Spinal cord (tissue), 10 donors: ENCODE measurements around the gene OR2G3. TPM values are rescaled to one million over a fixed set of nuclear protein-coding genes. Genes with fewer than 3 reads are reported as not detected.

ENCODE experiments used
- DNase-seq, 6 donors: peaks; one replicate each; pipeline versions ENCODE4 v3.0.0 to v3.0.0-alpha.2; 2013 to 2015; ENCODE audit warnings: low spot score in 6 of 6, low read depth in 4 of 6
- H3K27ac ChIP-seq: one replicate; pipeline ENCODE4 v1.5.1; 2013; ENCODE audit warnings: low read depth, low read length, control low read depth
- H3K27me3 ChIP-seq: one replicate; pipeline ENCODE4 v1.6.1; 2013; ENCODE audit warnings: low read length; ENCODE audit not compliant: control insufficient read depth, insufficient read depth
- H3K36me3 ChIP-seq: one replicate; pipeline ENCODE4 v1.6.1; 2013; ENCODE audit warnings: low read length; ENCODE audit not compliant: control insufficient read depth, insufficient read depth
- H3K4me1 ChIP-seq: one replicate; pipeline ENCODE4 v1.6.1; 2013; ENCODE audit warnings: low read length; ENCODE audit not compliant: control insufficient read depth, insufficient read depth
- H3K4me3 ChIP-seq: one replicate; pipeline ENCODE4 v1.5.1; 2013; ENCODE audit warnings: low read depth, low read length, control low read depth
- H3K9me3 ChIP-seq: one replicate; pipeline ENCODE4 v1.6.1; 2013; ENCODE audit warnings: low read length; ENCODE audit not compliant: control insufficient read depth, insufficient read depth
- WGBS: methylation state at CpG from one replicate; pipeline ENCODE4 v1.1.5; 2013; ENCODE audit warnings: missing lambda C conversion rate; ENCODE audit not compliant: insufficient coverage; 5-methylcytosine and 5-hydroxymethylcytosine counted together
- long read RNA-seq, 4 donors: transcript quantifications; one replicate each; lab custom pipeline, GENCODE V29; 2026
- polyA plus RNA-seq, 2 donors: library from polyadenylated mRNA; unstranded; fragments of 120-200 nt; gene quantifications; one replicate each; pipeline ENCODE4 v1.2.1, GENCODE V29; 2013; ENCODE audit not compliant: insufficient read length in 2 of 2
- total RNA-seq, 2 donors: library from RNA; depleted of rRNA in 1 of 2; stranded (reverse); fragments of 120-200 nt in 1 of 2; fragments of >200 nt in 1 of 2; gene quantifications; one replicate each; pipeline versions ENCODE4 v1.2.3 to v1.2.4, GENCODE V29; 2013 to 2014
- donor health status: healthy.

OR2G3 gene
- not detected for total RNA-seq
- polyA plus RNA-seq = not detected
- long read RNA-seq, donor 1 = 0 reads
- long read RNA-seq, donor 2 = 0 reads
- long read RNA-seq, donor 3 = 0 reads
- long read RNA-seq, donor 4 = 0 reads

DNA sequence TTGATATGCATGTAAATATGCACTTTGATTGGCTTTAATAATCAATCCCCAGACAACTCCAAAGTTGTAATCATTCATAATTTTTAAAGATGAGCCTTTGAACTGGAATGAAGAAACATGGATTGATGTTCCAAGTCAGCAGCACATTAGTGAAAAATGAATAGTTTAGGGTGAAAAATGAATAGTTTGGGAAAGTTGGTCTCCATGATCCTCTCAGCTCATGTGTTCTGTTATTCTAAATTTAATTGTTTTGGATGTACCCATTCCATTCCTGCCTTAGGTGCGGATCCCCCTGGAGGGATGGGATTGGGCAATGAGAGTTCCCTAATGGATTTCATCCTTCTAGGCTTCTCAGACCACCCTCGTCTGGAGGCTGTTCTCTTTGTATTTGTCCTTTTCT, at the start of gene OR2G3:
Gene OR2G3, plus strand, starts transcription at position 301 of the 400 bp plus-strand sequence. Its CDS starts 0 bp downstream, at position 301.
- H3K27me3 ChIP-seq = no peaks in the 10 kb centered on the region
- H3K9me3 ChIP-seq = no peaks in the 10 kb centered on the region
- H3K4me3 ChIP-seq = no peak within 1 kb of the TSS
- H3K4me1 ChIP-seq = no peaks in the 10 kb centered on the region
- no peaks in the 10 kb centered on the region for H3K36me3 ChIP-seq
- no peak within 1 kb of the TSS for H3K27ac ChIP-seq
- DNase-seq = no peak
- 60% methylated on average over 1 of the region's 2 CpGs for WGBS

DNA sequence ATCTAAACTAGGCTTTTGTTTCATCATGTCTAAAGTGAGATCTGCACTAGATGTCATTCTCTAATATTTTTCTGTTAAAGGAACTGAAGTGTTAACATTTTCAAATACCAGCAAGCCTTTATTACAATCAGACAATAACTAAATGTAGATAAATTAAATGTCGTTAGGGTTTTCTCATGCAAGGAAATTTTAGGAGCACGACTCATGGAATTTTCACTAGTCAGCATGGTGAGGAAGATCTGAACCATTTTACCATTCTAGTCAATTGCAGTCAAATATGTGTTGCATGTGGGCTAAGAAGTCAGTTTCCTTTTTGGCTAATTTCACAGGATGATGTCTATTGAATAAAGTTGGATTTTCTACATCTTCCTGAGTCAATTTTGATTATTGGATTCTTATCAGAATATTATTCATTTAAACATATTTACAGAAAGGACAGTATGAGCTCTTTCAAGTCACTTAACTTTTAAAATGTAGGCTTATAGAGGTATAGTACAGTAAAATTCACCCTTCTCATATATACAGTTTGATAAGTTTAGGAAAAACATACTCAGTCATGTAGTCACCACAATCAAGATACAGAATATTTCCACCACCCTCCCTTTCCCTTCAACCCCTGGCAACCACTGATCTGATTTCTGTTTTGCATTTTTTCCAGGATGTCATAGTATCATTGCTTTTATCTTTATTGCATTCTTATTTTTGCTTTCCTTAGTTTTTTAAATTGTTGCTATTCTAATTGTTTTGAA, 47.3 kb upstream of the OR2G3 start:
- Histone ChIP-seq H3K4me1 (no peaks in the 10 kb centered on the region), H3K27me3 (no peaks in the 10 kb centered on the region), H3K36me3 (no peaks in the 10 kb centered on the region), H3K4me3 (no peak overlapping the region), H3K9me3 (no peaks in the 10 kb centered on the region), H3K27ac (no peak overlapping the region)
- whole genome bisulfite sequencing = no CpG with 5 or more reads among the region's 2 CpGs
- DNase-seq = no peak

DNA sequence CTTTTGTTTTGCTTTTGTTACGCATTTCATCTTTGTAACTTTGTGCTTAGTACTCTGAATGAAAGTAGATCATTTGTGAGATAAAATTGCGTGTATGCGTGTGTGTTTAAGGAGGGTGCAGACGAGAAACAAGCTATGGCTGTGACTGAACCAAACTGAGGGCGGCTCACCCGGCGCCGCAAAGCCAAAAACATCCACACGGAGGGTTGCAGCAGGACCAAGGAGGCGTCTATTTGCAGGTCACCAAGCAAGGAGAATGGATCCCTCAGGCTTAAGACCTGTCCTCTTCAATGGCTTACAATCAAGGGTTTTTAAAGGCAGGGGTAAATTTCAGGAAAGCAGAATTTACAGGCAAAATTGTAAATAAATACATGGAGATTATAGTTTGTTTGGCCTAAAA, 43.7 kb upstream of the OR2G3 start:
- Histone ChIP-seq H3K27me3 (no peaks in the 10 kb centered on the region), H3K36me3 (no peaks in the 10 kb centered on the region), H3K9me3 (no peaks in the 10 kb centered on the region), H3K4me1 (no peaks in the 10 kb centered on the region), H3K27ac (no peak overlapping the region), H3K4me3 (no peak overlapping the region)
- 77% methylated on average over 10 of the region's 10 CpGs for WGBS
- DNase-seq = no peak

DNA sequence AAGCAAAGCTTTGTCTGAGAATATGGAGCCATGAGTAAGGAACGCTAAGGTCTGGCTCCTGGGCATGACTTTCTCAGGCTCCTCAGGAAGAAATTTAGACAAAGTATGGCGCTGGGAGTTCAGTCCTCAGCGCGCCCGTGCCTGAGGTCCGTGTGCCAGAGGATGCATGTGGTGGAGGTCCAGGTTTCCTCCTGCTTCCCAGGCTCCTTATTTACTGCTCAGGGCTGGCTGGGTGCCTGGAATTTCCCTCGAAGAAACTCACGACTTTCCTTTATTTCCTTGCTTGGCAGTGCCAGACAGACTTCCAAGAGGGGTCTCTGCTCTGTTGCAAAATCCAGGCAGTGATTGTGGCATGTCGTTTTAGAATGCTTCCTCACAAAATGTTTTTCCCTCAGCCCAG, 43.2 kb upstream of the OR2G3 start:
- DNase-seq = peak in 2 of 6 donors; percentile 31 to 39
- Histone ChIP-seq H3K4me1 (no peaks in the 10 kb centered on the region), H3K9me3 (no peaks in the 10 kb centered on the region), H3K36me3 (no peaks in the 10 kb centered on the region), H3K27me3 (no peaks in the 10 kb centered on the region), H3K4me3 (no peak overlapping the region), H3K27ac (no peak overlapping the region)
- WGBS = 55% methylated on average over 7 of the region's 9 CpGs

DNA sequence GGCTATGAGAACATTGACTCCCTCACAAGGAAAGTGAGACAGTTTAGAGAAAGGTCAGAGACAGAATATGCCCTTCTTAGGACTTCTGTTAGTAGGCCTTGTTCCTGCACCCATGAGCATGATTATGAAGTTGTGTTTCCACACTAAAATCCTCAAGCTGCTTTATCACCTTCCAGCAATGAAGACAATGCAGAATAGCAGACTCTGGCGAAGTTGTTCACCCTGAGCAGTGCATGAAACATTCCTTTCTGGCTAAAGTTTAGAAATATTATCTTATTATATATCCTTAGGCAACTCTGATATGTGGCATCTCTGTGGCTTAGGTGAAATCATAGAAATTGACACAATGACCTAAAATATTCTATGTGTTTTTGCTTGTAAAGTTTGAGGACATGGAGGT, 31.1 kb upstream of the OR2G3 start:
- Histone ChIP-seq H3K27ac (no peak overlapping the region), H3K36me3 (no peaks in the 10 kb centered on the region)

DNA sequence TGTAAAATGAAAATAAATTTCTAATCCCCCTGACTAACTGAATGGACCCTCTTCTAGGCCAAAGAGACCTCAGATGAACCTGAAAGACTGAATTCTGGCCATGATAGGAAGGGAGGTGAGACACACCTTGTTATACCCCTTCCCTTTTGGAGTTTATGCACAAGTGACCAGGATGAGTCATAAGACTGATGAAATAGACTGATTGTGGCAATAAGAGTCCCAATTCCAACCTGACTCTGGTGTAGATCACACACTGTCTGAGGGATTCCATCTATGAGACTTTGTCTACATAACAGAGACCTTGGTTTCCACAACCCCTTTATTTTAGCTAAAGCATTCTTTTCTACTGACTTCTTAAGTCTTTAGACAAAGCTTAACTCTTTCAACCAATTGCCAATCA, 30.7 kb upstream of the OR2G3 start:
- Histone ChIP-seq H3K9me3 (no peaks in the 10 kb centered on the region), H3K36me3 (no peaks in the 10 kb centered on the region), H3K4me3 (no peak overlapping the region), H3K4me1 (no peaks in the 10 kb centered on the region), H3K27me3 (no peaks in the 10 kb centered on the region), H3K27ac (no peak overlapping the region)
- DNase-seq = no peak

More for the DNA sequence above, 31.1 kb upstream of the OR2G3 start:
- DNase-seq = no peak
- Histone ChIP-seq H3K4me1 (no peaks in the 10 kb centered on the region), H3K27me3 (no peaks in the 10 kb centered on the region), H3K4me3 (no peak overlapping the region), H3K9me3 (no peaks in the 10 kb centered on the region)
- WGBS = no CpG with 5 or more reads among the region's 1 CpG

DNA sequence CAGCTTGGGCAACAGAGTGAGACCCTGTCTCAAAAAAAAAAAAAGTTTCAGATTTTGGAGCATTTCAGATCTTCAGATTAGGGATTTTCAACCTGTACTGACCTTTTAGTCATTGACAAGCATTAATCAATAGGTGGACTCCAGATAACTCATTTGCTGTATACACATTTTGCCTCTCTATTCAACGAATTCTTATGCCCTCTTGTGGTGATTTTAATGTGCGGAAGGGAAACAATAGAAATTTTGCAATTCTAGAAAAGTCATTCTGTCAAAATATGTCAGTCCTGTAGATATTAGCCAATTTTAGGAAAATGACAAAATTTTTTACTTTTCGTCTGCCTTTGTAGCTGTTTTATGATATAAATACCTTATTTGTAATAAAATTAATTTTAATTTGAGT, 28.9 kb upstream of the OR2G3 start:
- no peaks in the 10 kb centered on the region for H3K27me3 ChIP-seq
- H3K4me3 ChIP-seq = no peak overlapping the region
- H3K9me3 ChIP-seq = no peaks in the 10 kb centered on the region
- no peak overlapping the region for H3K27ac ChIP-seq
- H3K4me1 ChIP-seq = no peaks in the 10 kb centered on the region
- DNase-seq = peak in 2 of 6 donors; percentile 28
- H3K36me3 ChIP-seq = no peaks in the 10 kb centered on the region
- no CpG with 5 or more reads among the region's 3 CpGs for WGBS

DNA sequence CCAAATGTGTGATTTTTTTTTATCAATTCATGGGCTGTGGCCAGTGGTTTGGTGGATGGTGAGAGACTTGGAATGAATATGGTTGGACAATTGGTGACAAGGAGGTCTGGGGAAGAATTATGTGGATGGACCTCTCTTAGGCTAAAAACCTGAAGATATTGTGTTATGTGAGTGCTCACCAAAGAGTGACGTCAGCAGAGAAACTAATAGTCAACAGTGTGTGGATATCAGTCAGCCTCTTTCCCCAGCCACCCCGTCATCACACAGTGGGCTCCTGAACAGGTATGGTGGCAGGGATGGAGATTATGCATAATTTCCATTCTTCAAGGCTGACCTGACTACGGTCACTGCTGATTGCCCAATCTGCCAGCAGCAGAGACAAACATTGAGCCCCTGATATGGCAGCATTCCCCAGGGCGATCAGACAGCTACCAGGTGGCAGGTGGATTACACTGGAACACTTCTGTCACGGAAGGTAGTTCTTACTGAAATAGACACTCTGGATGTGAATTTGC, 26.4 kb upstream of the OR2G3 start:
- H3K36me3 ChIP-seq = no peaks in the 10 kb centered on the region
- no peak overlapping the region for H3K27ac ChIP-seq
- no peak overlapping the region for H3K4me3 ChIP-seq
- H3K9me3 ChIP-seq = no peaks in the 10 kb centered on the region
- H3K4me1 ChIP-seq = no peaks in the 10 kb centered on the region
- H3K27me3 ChIP-seq = no peaks in the 10 kb centered on the region
- no peak for DNase-seq
- WGBS = 94% methylated on average over 5 of the region's 5 CpGs

DNA sequence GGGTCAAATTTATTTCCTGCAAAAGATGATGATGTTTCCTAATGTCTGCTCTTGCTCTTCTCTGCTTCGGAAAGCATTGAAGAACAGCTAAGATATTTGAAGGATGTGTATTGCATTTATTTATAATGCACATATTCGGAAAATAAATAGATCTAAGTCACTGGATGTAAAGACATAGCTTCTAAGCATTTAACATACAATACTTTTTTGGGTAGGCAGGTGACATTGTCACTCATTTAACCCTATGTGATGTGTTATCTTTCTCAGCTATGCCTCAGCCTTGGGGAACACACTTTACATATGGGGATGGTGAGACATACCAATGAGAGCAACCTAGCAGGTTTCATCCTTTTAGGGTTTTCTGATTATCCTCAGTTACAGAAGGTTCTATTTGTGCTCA, 17.3 kb upstream of the OR2G3 start, which contains the start of gene OR2G2:
Gene OR2G2, plus strand, starts transcription at position 301 of the 400 bp plus-strand sequence. Its CDS starts 0 bp downstream, at position 301.
- no peak for DNase-seq
- no peaks in the 10 kb centered on the region for H3K27me3 ChIP-seq
- no peak within 1 kb of the TSS for H3K4me3 ChIP-seq
- H3K4me1 ChIP-seq = no peaks in the 10 kb centered on the region
- no peaks in the 10 kb centered on the region for H3K36me3 ChIP-seq
- WGBS = no CpG with 5 or more reads among the region's 2 CpGs
- no peaks in the 10 kb centered on the region for H3K9me3 ChIP-seq
- no peak within 1 kb of the TSS for H3K27ac ChIP-seq

DNA sequence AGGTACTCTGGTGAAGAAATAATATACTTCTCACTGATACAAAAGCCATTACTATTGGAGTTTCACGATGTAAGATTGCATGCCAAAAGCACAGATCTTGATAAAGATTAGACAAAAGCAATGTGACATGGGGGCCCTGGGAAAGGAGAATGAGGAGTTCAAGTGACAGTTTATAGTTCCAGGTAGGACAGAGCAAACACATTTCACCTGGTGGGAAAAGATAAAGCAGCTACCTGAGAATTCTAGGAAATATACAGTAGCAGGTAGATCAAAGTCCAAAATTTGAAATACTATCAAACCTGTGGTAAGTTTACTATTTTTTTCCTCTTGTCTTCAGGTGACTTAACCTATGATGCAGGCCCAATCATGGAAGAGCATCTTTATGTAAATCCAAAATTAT, 8.0 kb downstream of the OR2G3 start:
- WGBS = no CpG with 5 or more reads among the region's 1 CpG
- Histone ChIP-seq H3K4me3 (no peak overlapping the region), H3K4me1 (no peaks in the 10 kb centered on the region), H3K27me3 (no peaks in the 10 kb centered on the region), H3K27ac (no peak overlapping the region), H3K9me3 (no peaks in the 10 kb centered on the region), H3K36me3 (no peaks in the 10 kb centered on the region)
- DNase-seq = no peak
